Natural killer cell treated with Interleukin-12 subunit alpha and Interleukin-12 subunit beta and Interleukin-15 and Interleukin-18, amount 100 ng/mL, for 72 hours (primary cell): Measurements from ENCODE around the gene NAA10. TPM values are rescaled to one million over a fixed set of nuclear protein-coding genes. Genes with fewer than 3 reads are reported as not detected.

Source experiments
- ATAC-seq, 2 donors: fragments of 150-1000 bp; cut with Tn5 transposase in 1 of 2; sonication (Bioruptor Pico), chemical (Tn5 transposase) in 1 of 2; 2 replicates each; pipeline ENCODE4 v1.10.0; 2021
- DNase-seq: peaks from one replicate; pipeline ENCODE4 v3.0.0; 2022; ENCODE audit warnings: low spot score
- H3K27ac Mint-ChIP-seq, 2 donors: 1 replicate in 1 of 2; 2 replicates in 1 of 2; pipeline ENCODE4 v1.8.0; 2022; ENCODE audit warnings: mixed read lengths in 2 of 2, mild to moderate bottlenecking in 1 of 2, moderate library complexity in 1 of 2
- H3K27me3 Mint-ChIP-seq, 2 donors: 1 replicate in 1 of 2; 2 replicates in 1 of 2; pipeline ENCODE4 v1.8.0; 2022; ENCODE audit warnings: mixed read lengths in 2 of 2
- H3K36me3 Mint-ChIP-seq: one replicate; pipeline ENCODE4 v1.8.0; 2022; ENCODE audit warnings: mixed read lengths
- H3K4me1 Mint-ChIP-seq, 2 donors: 1 replicate in 1 of 2; 2 replicates in 1 of 2; pipeline ENCODE4 v1.8.0; 2022; ENCODE audit warnings: low read depth in 2 of 2, mixed read lengths in 2 of 2, mild to moderate bottlenecking in 1 of 2
- H3K4me3 Mint-ChIP-seq: one replicate; pipeline ENCODE4 v1.8.0; 2022; ENCODE audit warnings: mixed read lengths
- H3K9me3 Mint-ChIP-seq: 2 replicates; pipeline ENCODE4 v1.8.0; 2022; ENCODE audit warnings: mixed read lengths
- total RNA-seq, 2 donors: library from RNA; stranded (reverse); gene quantifications; one replicate each; pipeline ENCODE4 v1.2.3, GENCODE V29; 2022

NAA10 gene
- total RNA-seq, 2 donors from 2014 or later = 115 to 175 TPM

DNA sequence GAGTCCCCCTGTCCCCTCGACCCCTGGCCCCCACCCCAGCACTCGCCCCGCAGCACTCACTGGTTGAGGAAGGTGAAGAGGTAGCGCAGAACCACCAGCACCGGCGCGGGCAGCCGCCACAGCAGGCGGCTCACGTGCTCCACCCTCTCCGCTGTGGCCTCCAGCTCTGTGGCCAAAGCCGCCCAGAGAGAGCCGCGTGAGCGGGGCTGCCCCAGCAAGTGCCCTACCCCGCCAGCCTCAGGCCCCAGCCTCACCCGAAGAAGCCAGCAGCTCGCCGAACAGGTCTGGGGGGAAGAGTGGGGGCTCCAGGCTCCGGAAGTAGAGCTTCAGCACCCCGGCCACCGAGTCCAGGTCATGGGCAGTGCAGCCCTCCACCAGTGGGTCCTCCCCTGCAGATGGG is 24.4 kb downstream of the NAA10 start:
- Mint-ChIP-seq H3K4me3 (no peak overlapping the region), H3K27me3 (no peaks in the 10 kb centered on the region), H3K4me1 (peaks cover 10 to 17% of the 10 kb centered on the region in 2 donors), H3K9me3 (no peaks in the 10 kb centered on the region), H3K27ac (no peak overlapping the region), H3K36me3 (peaks cover 4% of the 10 kb centered on the region)
- DNase-seq = peak; percentile 59
- no peak for ATAC-seq

DNA sequence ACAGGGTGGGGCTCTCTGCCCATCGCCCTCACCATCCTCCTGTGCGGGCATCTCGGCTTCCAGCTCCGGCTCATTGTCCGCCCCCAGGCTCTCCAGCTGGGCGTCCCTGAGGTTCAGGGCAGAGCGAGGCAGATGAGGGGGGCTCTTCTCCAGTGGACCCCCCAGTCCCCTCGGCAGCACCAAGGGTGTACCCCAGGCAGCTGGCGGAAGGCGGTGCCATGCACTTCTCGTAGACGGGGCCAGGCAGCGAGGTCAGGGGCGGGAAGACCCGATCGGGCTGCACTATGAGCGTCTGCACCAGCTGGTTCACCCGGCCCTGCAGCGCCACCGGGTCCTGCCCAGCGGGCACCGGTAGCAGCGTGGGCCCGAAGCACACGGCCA is 24.9 kb downstream of the NAA10 start:
- Mint-ChIP-seq H3K36me3 (peaks cover 4% of the 10 kb centered on the region), H3K27ac (no peak overlapping the region), H3K4me1 (peaks cover 10 to 17% of the 10 kb centered on the region in 2 donors), H3K9me3 (no peaks in the 10 kb centered on the region), H3K4me3 (no peak overlapping the region), H3K27me3 (no peaks in the 10 kb centered on the region)
- DNase-seq = peak; percentile 47
- ATAC-seq = no peak

DNA sequence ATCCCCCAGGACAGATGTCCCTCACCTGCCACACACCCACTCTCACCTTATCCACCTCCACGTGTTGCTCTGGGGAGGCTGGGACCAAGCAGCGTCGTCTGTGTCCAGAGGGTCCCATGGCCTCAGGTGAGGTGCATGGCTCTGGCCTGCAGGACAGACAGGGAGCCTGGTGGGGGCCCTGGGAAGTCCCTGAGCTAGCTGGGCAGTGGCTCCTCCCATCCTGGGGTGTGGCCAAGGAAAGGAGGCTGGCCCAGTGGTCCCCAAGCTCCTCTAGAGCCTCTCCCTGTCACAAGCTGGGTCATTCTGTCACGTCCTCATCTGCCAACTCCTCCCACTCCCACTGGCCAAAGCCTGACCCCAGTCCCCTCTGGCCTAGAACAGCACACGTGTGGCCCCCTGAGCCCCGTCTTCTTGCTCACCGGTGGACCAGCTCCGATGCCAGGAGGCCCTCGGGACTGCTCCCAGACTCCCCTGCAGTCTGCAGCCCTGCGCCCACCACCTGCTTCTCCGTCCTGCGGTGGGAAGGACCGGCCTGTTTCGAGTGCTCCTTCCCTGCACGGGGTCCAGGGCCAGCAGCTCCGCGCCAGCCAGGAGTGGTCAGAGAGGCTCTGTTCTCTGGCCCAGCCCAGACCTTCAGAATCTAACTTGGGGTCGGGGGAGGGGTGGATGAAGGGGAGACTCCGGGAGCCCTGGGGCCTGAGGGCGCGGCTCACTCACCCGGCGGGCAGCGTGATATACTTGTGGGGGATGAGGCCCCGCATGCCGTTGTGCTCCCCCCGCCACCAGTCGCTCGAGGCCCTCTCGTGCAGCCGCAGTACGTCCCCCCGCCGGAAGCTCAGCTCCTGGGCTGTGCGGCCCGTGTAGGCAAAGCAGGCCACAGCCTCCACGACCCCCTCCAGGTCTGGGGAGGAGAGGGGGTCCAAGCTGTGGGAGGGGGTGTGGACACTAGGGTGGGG is 25.5 kb downstream of the NAA10 start:
- Mint-ChIP-seq H3K9me3 (no peaks in the 10 kb centered on the region), H3K4me3 (no peak overlapping the region), H3K36me3 (peaks cover 4% of the 10 kb centered on the region), H3K27me3 (no peaks in the 10 kb centered on the region), H3K4me1 (peaks cover 10 to 20% of the 10 kb centered on the region in 2 donors), H3K27ac (no peak overlapping the region)
- peak in 1 of 2 donors; percentile 54 for ATAC-seq
- peak; percentile 57 for DNase-seq

DNA sequence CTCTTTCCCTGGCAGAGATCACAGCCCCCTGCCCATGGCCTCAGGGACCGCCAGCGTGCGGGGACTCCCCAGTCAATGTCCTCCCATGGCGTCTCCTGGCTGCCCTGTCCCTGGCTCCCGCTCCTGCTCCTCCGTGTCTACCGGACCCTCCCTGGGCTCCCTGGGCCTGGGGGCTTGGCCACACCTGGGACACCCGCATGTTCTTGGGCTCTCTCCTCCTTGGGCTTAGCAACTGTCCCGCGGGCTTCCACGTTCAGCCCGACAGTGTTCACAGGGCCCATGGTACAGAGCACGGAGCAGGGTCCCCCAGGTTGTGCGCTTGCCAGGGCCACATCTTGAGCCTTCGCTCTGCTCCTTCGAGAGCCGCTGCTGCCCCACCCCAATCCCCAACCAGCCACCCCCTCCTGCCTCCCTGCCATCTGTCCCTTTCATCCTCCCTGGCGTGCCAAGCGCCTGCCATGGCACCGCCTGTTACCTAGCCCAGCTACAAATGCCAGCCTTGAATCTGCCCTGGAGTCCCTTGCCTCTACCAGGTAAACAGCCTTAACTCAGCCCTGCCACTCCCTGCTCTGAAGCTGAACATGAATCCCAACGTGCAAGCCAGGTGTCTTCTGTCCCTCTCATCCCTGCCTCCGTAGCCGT is 26.5 kb downstream of the NAA10 start:
- Mint-ChIP-seq H3K36me3 (peaks cover 4% of the 10 kb centered on the region), H3K27ac (no peak overlapping the region), H3K27me3 (peaks cover 0 to 3% of the 10 kb centered on the region in 2 donors), H3K4me3 (no peak overlapping the region), H3K4me1 (peaks cover 16 to 27% of the 10 kb centered on the region in 2 donors), H3K9me3 (no peaks in the 10 kb centered on the region)
- ATAC-seq (no peak), DNase-seq (peak; percentile 49)

DNA sequence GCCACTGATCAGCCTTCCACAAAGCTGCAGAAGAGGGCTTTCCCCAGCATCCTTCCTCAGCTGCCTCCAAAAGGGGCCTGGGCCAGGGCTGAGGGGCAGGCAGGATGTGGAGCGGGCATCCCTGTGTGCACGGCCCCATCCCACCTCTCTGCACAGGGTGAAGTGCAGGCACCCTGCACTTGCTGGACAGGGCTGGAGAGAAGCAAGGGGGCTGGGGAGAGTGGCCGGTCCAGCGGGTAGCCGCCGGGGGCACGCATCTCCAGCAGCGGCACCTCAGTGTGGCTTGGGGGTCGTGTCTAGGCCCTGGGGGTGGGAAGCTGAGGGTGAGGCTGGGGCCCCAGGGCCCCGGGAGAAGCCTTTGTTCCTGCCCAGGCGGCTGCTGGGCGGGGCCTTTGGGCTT is 27.4 kb downstream of the NAA10 start:
- no peaks in the 10 kb centered on the region for H3K9me3 Mint-ChIP-seq
- ATAC-seq (no peak), DNase-seq (peak; percentile 40)
- H3K4me1 Mint-ChIP-seq = peaks cover 21 to 31% of the 10 kb centered on the region in 2 donors
- no peak overlapping the region for H3K27ac Mint-ChIP-seq
- no peak overlapping the region for H3K4me3 Mint-ChIP-seq
- H3K27me3 Mint-ChIP-seq = peaks cover 0 to 3% of the 10 kb centered on the region in 2 donors
- peaks cover 4% of the 10 kb centered on the region for H3K36me3 Mint-ChIP-seq

DNA sequence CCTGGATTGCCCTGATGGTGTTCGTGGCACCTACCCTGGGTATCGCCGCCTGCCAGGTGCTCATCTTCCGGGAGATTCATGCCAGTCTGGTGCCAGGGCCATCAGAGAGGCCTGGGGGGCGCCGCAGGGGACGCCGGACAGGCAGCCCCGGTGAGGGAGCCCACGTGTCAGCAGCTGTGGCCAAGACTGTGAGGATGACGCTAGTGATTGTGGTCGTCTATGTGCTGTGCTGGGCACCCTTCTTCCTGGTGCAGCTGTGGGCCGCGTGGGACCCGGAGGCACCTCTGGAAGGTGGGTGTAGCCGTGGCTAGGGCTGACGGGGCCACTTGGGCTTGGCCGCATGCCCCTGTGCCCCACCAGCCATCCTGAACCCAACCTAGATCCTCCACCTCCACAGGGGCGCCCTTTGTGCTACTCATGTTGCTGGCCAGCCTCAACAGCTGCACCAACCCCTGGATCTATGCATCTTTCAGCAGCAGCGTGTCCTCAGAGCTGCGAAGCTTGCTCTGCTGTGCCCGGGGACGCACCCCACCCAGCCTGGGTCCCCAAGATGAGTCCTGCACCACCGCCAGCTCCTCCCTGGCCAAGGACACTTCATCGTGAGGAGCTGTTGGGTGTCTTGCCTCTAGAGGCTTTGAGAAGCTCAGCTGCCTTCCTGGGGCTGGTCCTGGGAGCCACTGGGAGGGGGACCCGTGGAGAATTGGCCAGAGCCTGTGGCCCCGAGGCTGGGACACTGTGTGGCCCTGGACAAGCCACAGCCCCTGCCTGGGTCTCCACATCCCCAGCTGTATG is 28.5 kb downstream of the NAA10 start:
- ATAC-seq (peak; percentile 85), DNase-seq (peak; percentile 76)
- no peaks in the 10 kb centered on the region for H3K9me3 Mint-ChIP-seq
- peak overlapping the region; percentile 50 for H3K4me3 Mint-ChIP-seq
- peaks cover 24 to 34% of the 10 kb centered on the region in 2 donors for H3K4me1 Mint-ChIP-seq
- no peaks in the 10 kb centered on the region for H3K36me3 Mint-ChIP-seq
- peak overlapping the region; percentile 63 to 80 for H3K27ac Mint-ChIP-seq
- peaks cover 0 to 3% of the 10 kb centered on the region in 2 donors for H3K27me3 Mint-ChIP-seq

DNA sequence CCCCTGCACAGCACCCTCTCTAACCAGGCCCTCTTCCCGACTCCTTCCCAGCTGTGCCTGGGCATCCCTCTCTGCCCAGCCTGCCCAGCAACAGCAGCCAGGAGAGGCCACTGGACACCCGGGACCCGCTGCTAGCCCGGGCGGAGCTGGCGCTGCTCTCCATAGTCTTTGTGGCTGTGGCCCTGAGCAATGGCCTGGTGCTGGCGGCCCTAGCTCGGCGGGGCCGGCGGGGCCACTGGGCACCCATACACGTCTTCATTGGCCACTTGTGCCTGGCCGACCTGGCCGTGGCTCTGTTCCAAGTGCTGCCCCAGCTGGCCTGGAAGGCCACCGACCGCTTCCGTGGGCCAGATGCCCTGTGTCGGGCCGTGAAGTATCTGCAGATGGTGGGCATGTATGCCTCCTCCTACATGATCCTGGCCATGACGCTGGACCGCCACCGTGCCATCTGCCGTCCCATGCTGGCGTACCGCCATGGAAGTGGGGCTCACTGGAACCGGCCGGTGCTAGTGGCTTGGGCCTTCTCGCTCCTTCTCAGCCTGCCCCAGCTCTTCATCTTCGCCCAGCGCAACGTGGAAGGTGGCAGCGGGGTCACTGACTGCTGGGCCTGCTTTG is 29.2 kb downstream of the NAA10 start:
- Mint-ChIP-seq H3K4me1 (peaks cover 32 to 41% of the 10 kb centered on the region in 2 donors), H3K4me3 (peak overlapping the region; percentile 50), H3K27me3 (peaks cover 0 to 3% of the 10 kb centered on the region in 2 donors), H3K36me3 (no peaks in the 10 kb centered on the region), H3K9me3 (no peaks in the 10 kb centered on the region), H3K27ac (peak overlapping the region; percentile 63 to 80)
- ATAC-seq (no peak), DNase-seq (peak; percentile 45)

DNA sequence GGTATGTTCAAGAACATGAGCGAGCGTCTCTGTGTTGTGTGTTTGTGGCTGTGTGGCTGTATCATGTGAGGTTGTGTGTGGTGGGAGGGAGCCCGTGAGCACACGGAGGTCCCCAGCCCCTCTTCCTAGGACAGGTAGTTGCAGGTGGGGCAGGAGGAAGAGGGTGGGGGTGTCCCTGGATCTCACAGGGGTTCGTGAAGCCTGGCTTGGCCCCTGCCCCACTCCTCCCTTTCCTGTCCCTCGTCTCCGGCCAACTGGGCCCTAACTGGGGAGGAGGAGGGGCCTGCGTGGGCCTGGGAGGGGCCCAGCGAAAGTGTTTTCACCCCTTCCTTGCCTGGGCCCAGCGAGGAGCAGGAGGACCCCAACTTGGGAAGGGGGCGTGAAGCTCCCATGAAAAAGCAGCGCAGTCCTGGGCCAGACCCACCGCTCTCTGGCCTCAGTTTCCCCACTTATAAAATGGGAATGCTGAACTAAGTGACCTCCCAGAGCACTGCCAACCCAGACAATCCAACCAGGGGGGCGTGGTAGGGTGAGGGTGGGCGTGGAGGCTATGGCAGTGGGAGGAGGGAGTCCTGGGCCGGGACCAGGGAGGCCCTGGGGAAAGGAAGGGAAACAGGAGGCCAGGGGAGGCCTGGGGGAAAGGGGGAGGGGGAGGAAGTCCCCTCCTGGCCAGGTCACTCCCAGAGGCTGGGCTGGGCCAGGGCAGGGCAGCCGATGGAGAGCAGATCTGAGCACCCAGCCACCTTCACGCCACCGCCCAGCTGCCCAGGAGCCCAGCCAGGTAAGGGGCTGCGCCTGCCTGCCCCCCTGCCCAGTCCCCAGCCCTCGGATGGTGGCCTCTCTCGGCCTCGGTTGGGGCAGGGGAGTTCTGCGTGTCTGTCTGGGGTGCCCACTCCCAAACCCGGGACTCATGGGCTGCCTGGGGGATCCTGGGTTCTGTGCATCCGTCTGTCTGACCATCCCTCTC is 30.6 kb downstream of the NAA10 start, which contains the start of gene AVPR2:
AVPR2 (plus strand) TSS at position 683 of the 967 bp plus-strand sequence. CDS start 473 bp downstream, outside the sequence.
- ATAC-seq = no peak

DNA sequence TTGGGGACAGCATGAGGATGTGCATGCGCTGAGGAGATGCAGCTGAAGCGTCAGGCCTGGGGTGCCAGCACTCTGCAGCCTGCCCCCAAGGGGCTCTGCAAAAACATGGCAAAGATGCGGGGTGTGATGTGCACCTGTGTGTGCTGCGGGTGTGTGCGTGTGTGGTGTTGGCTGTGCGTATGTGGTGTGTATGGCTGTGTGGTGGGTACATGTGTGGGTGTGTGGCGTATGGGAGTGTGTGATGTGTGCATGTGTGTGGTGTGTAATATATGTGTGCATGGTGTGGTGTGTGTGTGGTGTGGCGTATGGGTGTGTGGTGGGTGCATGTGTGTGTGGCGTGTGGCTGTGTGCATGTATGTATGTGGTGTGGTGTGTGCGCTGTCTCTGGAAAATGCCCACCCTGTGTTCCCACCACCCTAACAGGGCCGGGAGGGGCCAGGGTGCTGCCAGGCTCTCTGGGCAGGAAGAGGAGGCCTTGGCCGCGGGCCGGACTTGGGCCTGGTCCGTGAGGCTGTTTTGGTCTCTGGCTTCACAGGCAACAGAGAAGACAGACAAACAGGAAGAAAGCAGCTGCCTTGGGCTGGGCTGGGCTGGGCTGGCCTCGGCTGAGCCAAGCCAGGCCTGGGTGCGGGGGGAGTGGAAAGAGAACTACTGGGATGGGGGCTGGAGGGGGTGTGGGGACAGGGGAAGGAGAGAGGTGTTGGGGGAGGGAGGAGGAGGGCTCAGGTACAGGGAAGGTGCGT is 31.4 kb downstream of the NAA10 start:
- DNase-seq = peak; percentile 51
- H3K4me3 Mint-ChIP-seq = peak overlapping the region; percentile 22
- H3K4me1 Mint-ChIP-seq = peaks cover 33 to 48% of the 10 kb centered on the region in 2 donors
- peaks cover 0 to 8% of the 10 kb centered on the region in 2 donors for H3K27me3 Mint-ChIP-seq
- no peak for ATAC-seq
- no peaks in the 10 kb centered on the region for H3K36me3 Mint-ChIP-seq
- no peaks in the 10 kb centered on the region for H3K9me3 Mint-ChIP-seq
- H3K27ac Mint-ChIP-seq = peak overlapping the region; percentile 7 to 12

More for the DNA sequence above, 30.6 kb downstream of the NAA10 start, which contains the start of gene AVPR2:
- peak within 1 kb of the TSS; percentile 7 to 12 for H3K27ac Mint-ChIP-seq
- peaks cover 33 to 45% of the 10 kb centered on the region in 2 donors for H3K4me1 Mint-ChIP-seq
- peak within 1 kb of the TSS; percentile 22 for H3K4me3 Mint-ChIP-seq
- no peaks in the 10 kb centered on the region for H3K9me3 Mint-ChIP-seq
- peaks cover 0 to 5% of the 10 kb centered on the region in 2 donors for H3K27me3 Mint-ChIP-seq
- no peaks in the 10 kb centered on the region for H3K36me3 Mint-ChIP-seq
- DNase-seq = peak; percentile 59

DNA sequence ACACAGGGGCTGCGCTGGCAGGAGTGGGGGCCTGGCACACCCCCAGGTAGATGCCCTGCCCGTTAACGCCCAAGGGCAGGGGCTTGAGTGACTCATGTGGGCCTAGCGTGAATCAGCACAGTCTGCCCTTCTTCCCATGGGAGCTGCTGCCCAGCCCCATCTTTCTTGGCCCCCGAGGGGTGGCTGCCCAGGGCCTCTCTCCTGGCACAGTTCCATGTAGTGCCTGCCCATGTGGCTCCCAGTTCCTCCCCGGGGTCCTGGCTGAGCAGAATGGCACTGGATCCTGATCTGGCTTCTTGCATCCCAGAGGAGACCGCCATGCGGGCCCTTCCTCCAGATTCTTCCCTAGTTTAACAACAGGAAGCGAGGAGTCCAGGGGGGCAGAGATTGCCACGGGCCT is 32.5 kb downstream of the NAA10 start:
- no peak overlapping the region for H3K4me3 Mint-ChIP-seq
- no peak for ATAC-seq
- peaks cover 0 to 8% of the 10 kb centered on the region in 2 donors for H3K27me3 Mint-ChIP-seq
- H3K36me3 Mint-ChIP-seq = no peaks in the 10 kb centered on the region
- H3K27ac Mint-ChIP-seq = no peak overlapping the region
- no peaks in the 10 kb centered on the region for H3K9me3 Mint-ChIP-seq
- peak; percentile 16 for DNase-seq
- H3K4me1 Mint-ChIP-seq = peaks cover 33 to 48% of the 10 kb centered on the region in 2 donors

DNA sequence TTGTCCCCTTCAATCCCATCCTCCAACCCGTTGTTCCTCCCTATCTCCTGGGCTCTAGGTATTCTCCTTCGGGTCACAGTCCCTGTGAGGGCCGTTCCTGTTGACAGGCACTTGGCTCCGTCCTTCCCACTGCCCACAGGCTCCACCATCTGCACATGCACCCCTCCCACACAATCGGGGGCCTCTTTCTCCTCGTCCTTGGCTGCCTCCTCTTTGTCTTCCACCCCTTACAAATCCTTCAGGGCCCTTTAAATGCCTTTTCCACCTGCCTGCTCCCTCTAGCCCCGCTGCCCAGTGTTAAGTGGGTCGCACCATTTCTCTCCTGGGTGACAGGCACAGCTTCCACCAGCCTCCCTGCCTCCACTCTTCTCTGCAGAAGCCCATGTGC is 33.1 kb downstream of the NAA10 start:
- peak; percentile 50 for DNase-seq
- Mint-ChIP-seq H3K27ac (peak overlapping the region; percentile 6 to 27), H3K9me3 (no peaks in the 10 kb centered on the region), H3K36me3 (no peaks in the 10 kb centered on the region), H3K27me3 (peaks cover 0 to 8% of the 10 kb centered on the region in 2 donors), H3K4me3 (peak overlapping the region; percentile 50), H3K4me1 (peaks cover 33 to 47% of the 10 kb centered on the region in 2 donors)
- no peak for ATAC-seq
